SU-DHL-6 (cell line): ENCODE data around the gene MPZL1.

Experiments
- H2AFZ ChIP-seq: fragments of 200-600 bp; sonication (generic); 2 replicates; pipeline ENCODE4 v1.6.1; 2014; ENCODE audit warnings: low read depth, mild to moderate bottlenecking, moderate library complexity, mixed read lengths, antibody characterized with exemption, low read length; ENCODE audit not compliant: severe bottlenecking
- H3F3A ChIP-seq: fragments of 200-600 bp; shearing (Covaris generic); 2 replicates; pipeline ENCODE4 v1.6.0; 2016; ENCODE audit warnings: antibody characterized with exemption, mild to moderate bottlenecking; ENCODE audit not compliant: insufficient read depth
- H3K27ac ChIP-seq: fragments of 200-600 bp; sonication (generic); 2 replicates; pipeline ENCODE4 v1.5.1; 2016; ENCODE audit warnings: low read depth, mild to moderate bottlenecking, low read length, moderate library complexity, mixed read lengths
- H3K27me3 ChIP-seq: fragments of 200-600 bp; sonication (generic), shearing (Covaris generic); 2 replicates; pipeline ENCODE4 v1.6.0; 2014; ENCODE audit warnings: mild to moderate bottlenecking, low read length
- H3K36me3 ChIP-seq: fragments of 200-600 bp; sonication (generic); 2 replicates; pipeline ENCODE4 v1.6.1; 2014; ENCODE audit warnings: mild to moderate bottlenecking, low read length, mixed read lengths
- H3K4me2 ChIP-seq: fragments of 300-600, 200-600 bp; shearing (Covaris generic), sonication (generic); 2 replicates; pipeline ENCODE4 v1.6.0; 2014; ENCODE audit warnings: low read length, low read depth, mild to moderate bottlenecking; ENCODE audit not compliant: poor library complexity, severe bottlenecking
- H3K4me3 ChIP-seq: fragments of 200-600 bp; sonication (generic); 2 replicates; pipeline ENCODE4 v1.5.1; 2014; ENCODE audit warnings: antibody characterized with exemption, low read length, mild to moderate bottlenecking, mixed read lengths; ENCODE audit not compliant: insufficient read depth, poor library complexity, severe bottlenecking
- H3K79me2 ChIP-seq: fragments of 200-600 bp; sonication (generic); 2 replicates; pipeline ENCODE4 v1.6.1; 2014; ENCODE audit warnings: mild to moderate bottlenecking, low read length, moderate library complexity; ENCODE audit not compliant: insufficient read depth
- H3K9ac ChIP-seq: fragments of 200-600 bp; sonication (generic); 2 replicates; pipeline ENCODE4 v1.7.0; 2014; ENCODE audit warnings: mild to moderate bottlenecking, low read length
- H3K9me2 ChIP-seq: fragments of 200-600 bp; sonication (generic); replicated peaks from 2 replicates; pipeline ENCODE4 v1.6.1; 2014; ENCODE audit warnings: low read length; ENCODE audit not compliant: insufficient read depth
- H3K9me3 ChIP-seq: fragments of 200-600 bp; sonication (generic); 2 replicates; pipeline ENCODE4 v1.6.1; 2014; ENCODE audit warnings: low read length, mixed read lengths; ENCODE audit not compliant: insufficient read depth
- H4K20me1 ChIP-seq: fragments of 200-600 bp; sonication (generic); 2 replicates; pipeline ENCODE4 v1.6.1; 2014; ENCODE audit warnings: low read depth, mild to moderate bottlenecking, antibody characterized with exemption, low read length, moderate library complexity, mixed read lengths
- EZH2phosphoT487 ChIP-seq: fragments of 200-600 bp; sonication (generic), shearing (Covaris generic); conservative IDR thresholded peaks from 2 replicates; pipeline ENCODE4 v1.6.1; 2018; ENCODE audit warnings: mild to moderate bottlenecking, antibody characterized with exemption, low read length, moderate library complexity, mixed read lengths
- TF ChIP-seq, protein P1 (sequence below): fragments of 200-600 bp; sonication (generic); IDR thresholded peaks from one replicate; pipeline ENCODE4 v1.5.1; 2017; ENCODE audit warnings: antibody characterized with exemption, mild to moderate bottlenecking, low read length, moderate library complexity; ENCODE audit not compliant: insufficient read depth, poor library complexity, severe bottlenecking

The MPZL1 gene

DNA sequence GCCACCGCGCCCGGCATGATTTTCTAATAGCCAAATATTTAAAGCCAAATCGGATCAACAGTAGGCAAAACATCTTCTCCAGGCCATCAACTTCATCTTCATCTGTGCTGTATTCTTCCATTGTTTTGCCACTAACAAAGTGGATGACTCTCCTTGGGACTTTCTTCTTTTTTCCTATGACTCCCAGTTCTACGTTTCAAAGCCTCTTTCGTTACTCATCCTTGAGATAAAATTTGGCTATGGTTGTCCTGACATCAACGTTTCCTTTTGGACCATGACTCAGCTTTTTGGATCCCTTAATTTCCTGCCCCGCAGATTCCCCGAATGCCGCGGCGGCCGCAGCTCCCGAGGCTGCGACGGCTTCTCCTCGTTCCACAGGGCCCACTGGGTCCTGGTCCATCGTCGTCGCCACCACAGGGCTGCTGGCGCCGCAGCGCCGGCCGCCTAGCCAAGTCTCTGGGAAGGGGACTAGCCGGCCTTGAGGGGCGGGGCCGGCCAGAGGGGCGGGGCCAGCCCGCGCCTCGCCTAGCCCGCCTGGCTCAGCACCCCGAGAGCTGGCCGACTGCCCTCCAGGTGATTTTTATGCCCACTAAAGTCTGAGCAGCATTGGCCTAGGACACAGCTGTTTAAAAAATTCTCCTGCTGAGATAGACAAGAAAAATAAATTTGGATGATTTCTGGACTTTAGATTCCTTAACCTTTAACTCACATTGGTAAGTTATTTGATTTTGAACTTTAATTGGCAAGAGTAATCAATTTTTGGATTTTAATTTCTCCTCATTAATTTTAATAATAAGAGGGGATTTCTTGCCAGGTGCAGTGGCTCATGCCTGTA is 98.3 kb downstream of the MPZL1 start:
- Histone ChIP-seq H3K79me2 (no peaks in the 10 kb centered on the region), H3K36me3 (no peaks in the 10 kb centered on the region), H3K9me3 (no peaks in the 10 kb centered on the region), H3K27me3 (no peaks in the 10 kb centered on the region), H3K9ac (no peak overlapping the region), H2AFZ (no peak overlapping the region), H3K9me2 (no peaks in the 10 kb centered on the region), H3K4me3 (no peak overlapping the region), H3K27ac (no peak overlapping the region), H4K20me1 (no peaks in the 10 kb centered on the region), H3F3A (no peaks in the 10 kb centered on the region), H3K4me2 (no peak overlapping the region)
- TF ChIP-seq, protein P1, sequence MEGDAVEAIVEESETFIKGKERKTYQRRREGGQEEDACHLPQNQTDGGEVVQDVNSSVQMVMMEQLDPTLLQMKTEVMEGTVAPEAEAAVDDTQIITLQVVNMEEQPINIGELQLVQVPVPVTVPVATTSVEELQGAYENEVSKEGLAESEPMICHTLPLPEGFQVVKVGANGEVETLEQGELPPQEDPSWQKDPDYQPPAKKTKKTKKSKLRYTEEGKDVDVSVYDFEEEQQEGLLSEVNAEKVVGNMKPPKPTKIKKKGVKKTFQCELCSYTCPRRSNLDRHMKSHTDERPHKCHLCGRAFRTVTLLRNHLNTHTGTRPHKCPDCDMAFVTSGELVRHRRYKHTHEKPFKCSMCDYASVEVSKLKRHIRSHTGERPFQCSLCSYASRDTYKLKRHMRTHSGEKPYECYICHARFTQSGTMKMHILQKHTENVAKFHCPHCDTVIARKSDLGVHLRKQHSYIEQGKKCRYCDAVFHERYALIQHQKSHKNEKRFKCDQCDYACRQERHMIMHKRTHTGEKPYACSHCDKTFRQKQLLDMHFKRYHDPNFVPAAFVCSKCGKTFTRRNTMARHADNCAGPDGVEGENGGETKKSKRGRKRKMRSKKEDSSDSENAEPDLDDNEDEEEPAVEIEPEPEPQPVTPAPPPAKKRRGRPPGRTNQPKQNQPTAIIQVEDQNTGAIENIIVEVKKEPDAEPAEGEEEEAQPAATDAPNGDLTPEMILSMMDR = no peak
- no peak for TF ChIP-seq EZH2phosphoT487

DNA sequence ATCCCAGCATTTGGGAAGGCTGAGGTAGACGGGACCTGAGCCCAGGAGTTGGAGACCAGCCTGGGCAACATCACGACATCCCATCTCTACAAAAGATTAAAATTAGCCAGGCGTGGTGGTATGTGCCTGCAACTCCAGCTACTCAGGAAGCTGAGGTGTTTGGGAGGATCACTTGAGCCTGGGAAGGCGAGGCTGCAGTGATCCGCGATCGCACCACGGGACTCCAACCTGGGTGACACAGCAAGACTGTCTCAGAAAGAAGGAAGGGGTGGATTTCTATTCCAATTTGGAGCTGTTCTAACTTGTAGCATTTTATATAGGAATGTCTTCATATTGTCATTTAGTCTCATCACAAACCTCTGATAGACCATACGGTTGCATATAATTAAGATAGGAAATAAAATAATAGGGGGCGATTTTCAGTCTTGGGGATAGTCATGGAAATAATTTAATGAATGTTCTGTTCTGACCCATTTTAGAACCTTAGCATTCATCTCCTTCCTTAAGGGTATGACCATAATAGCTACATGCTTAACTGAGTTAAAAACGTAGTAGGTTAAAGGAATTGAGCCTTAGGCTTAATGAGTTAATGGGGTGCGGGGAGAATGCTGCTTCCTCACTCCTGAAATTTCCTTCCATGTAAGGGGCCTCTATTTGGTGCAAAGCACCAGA is 99.0 kb downstream of the MPZL1 start:
- no peak overlapping the region for H2AFZ ChIP-seq
- H3K9me2 ChIP-seq = no peaks in the 10 kb centered on the region
- H3K9me3 ChIP-seq = no peaks in the 10 kb centered on the region
- H4K20me1 ChIP-seq = no peaks in the 10 kb centered on the region
- H3K4me2 ChIP-seq = no peak overlapping the region
- no peak overlapping the region for H3K4me3 ChIP-seq
- no peak for TF ChIP-seq EZH2phosphoT487
- TF ChIP-seq, protein P1 = no peak
- no peaks in the 10 kb centered on the region for H3K27me3 ChIP-seq
- no peaks in the 10 kb centered on the region for H3F3A ChIP-seq
- H3K36me3 ChIP-seq = no peaks in the 10 kb centered on the region
- H3K9ac ChIP-seq = no peak overlapping the region
- no peaks in the 10 kb centered on the region for H3K79me2 ChIP-seq
- H3K27ac ChIP-seq = no peak overlapping the region

DNA sequence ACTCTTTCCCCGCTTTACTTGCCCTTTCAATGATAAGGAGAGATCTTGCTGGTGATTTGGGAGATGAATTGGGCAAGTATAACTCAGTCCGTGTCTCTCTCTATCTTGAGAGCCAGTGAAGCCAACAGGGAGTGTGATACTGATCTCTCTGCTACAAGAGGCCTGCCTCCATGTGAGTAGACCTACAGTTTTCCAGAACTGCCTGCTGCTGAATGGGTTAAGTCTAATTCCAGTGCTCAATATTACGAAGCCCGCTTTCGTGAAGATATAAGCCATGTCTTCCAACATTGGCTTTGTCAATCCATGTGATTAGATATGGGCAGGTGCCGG is 99.5 kb downstream of the MPZL1 start:
- no peak overlapping the region for H3K4me3 ChIP-seq
- H3K27ac ChIP-seq = no peak overlapping the region
- no peaks in the 10 kb centered on the region for H4K20me1 ChIP-seq
- H3K9ac ChIP-seq = no peak overlapping the region
- no peaks in the 10 kb centered on the region for H3F3A ChIP-seq
- H3K36me3 ChIP-seq = no peaks in the 10 kb centered on the region
- H3K9me2 ChIP-seq = no peaks in the 10 kb centered on the region
- no peak overlapping the region for H3K4me2 ChIP-seq
- H3K9me3 ChIP-seq = no peaks in the 10 kb centered on the region
- H3K27me3 ChIP-seq = no peaks in the 10 kb centered on the region
- no peak overlapping the region for H2AFZ ChIP-seq
- TF ChIP-seq, protein P1 = no peak
- no peak for TF ChIP-seq EZH2phosphoT487
- no peaks in the 10 kb centered on the region for H3K79me2 ChIP-seq
